T-helper 1 cell (primary cell): ENCODE data around the gene GRIN3B.
A peak's percentile ranks its signal among the peaks of the same experiment; 100 is the strongest.

Experiments
- DNase-seq, 5 donors: peaks; one replicate each; pipeline ENCODE4 v3.0.0-alpha.2; 2012 to 2020

The GRIN3B gene

GRCh38 chr19:964761-965694, 35.2 kb upstream of the GRIN3B start:
- no peak for DNase-seq

GRCh38 chr19:966485-967088, 33.6 kb upstream of the GRIN3B start:
- DNase-seq, result no peak

GRCh38 chr19:970695-971094, 29.5 kb upstream of the GRIN3B start:
- DNase-seq, result no peak

- no peak for DNase-seq
Observed at GRCh38 chr19:971795-972194, 28.4 kb upstream of the GRIN3B start.

- DNase-seq, result no peak
Observed at GRCh38 chr19:972281-972680, 27.9 kb upstream of the GRIN3B start.

GRCh38 chr19:973726-974563, 26.3 kb upstream of the GRIN3B start:
- DNase-seq, result no peak

- no peak for DNase-seq
Observed at GRCh38 chr19:974564-975257, 25.5 kb upstream of the GRIN3B start.

- DNase-seq, result no peak
Observed at GRCh38 chr19:976476-976875, 23.7 kb upstream of the GRIN3B start.

- no peak for DNase-seq
Observed at GRCh38 chr19:977058-977464, 23.2 kb upstream of the GRIN3B start.

- no peak for DNase-seq
Observed at GRCh38 chr19:979318-979741, 20.9 kb upstream of the GRIN3B start.

GRCh38 chr19:980133-980998, 19.9 kb upstream of the GRIN3B start:
- DNase-seq, result no peak

GRCh38 chr19:982567-983170, 17.6 kb upstream of the GRIN3B start:
- peak; percentile 52 to 72 (median 61) for DNase-seq

- peak; percentile 77 to 90 (median 84) for DNase-seq
Observed at GRCh38 chr19:984165-984967, 15.9 kb upstream of the GRIN3B start, which contains the start of gene WDR18. TSS of gene WDR18 (plus strand) at chr19:984345. CDS start at chr19:984354, 9 bp downstream.

GRCh38 chr19:986083-986482, 14.1 kb upstream of the GRIN3B start:
- DNase-seq, result no peak

- no peak for DNase-seq
Observed at GRCh38 chr19:988081-988480, 12.1 kb upstream of the GRIN3B start.

- DNase-seq, result no peak
Observed at GRCh38 chr19:988510-988909, 11.7 kb upstream of the GRIN3B start.

- no peak for DNase-seq
Observed at GRCh38 chr19:989381-990081, 10.7 kb upstream of the GRIN3B start.

GRCh38 chr19:990119-990571, 10.1 kb upstream of the GRIN3B start:
- no peak for DNase-seq

GRCh38 chr19:990746-991145, 9.5 kb upstream of the GRIN3B start:
- DNase-seq, result no peak
